ENCODE results near the gene NBEAL1.
"Not testable (repeated sequence)": the region's sequence is repeated elsewhere in the genome, so short reads cannot be mapped to it uniquely, and the experiment has no call there.

Gene NBEAL1

GRCh38 chr2:203112342-203112741 is 97.7 kb downstream of the NBEAL1 start:
- DNase-seq (ENCODE audit: low spot score): no peak

DNA sequence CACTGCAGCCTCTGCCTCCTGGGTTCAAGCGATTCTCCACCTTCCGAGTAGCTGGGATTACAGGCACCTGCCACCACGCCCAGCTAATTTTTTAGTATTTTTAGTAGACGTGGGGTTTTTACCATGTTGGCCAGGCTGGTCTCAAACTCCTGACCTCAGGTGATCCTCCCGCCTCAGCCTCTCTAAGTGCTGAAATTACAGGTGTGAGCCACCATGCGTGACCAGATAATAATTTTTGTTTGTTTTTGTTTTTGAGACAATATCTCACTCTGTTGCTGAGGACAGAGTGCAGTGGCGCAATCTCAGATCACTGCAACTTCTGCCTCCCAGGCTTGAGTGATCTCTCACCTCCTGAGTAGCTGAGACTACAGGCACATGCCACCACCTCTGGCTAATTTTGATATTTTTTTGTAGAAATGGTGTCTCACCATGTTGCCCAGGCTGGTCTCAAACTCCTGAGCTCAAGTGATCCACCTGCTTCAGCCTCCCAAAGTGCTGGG is 100.6 kb downstream of the NBEAL1 start:
- DNase-seq (ENCODE audit: low spot score): not testable (repeated sequence)

GRCh38 chr2:203122317-203122986 is 107.8 kb downstream of the NBEAL1 start:
- DNase-seq (ENCODE audit: low spot score): no peak

- no peak for DNase-seq (ENCODE audit: low spot score)
Observed at GRCh38 chr2:203126996-203127395, 112.3 kb downstream of the NBEAL1 start.

DNA sequence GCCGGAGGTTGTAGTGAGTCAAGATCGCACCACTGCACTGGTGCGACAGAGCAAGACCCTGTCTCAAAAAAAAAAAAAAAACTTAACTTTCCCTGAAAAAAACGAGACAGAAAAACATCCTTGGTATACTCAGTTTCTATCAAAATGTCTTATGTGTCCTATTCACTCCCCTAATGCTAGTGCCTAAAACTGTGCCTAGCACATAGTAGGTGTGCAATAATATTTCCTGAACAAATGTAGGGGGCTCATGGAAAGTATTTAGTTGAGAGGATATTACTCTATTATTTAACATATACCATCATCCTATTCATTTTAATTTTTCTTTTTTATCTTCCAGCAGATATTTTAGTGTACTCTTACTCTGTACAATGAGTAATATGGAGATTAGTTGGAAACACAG is 120.4 kb downstream of the NBEAL1 start:
- DNase-seq (ENCODE audit: low spot score): no peak

GRCh38 chr2:203143391-203143790 is 128.7 kb downstream of the NBEAL1 start:
- DNase-seq (ENCODE audit: low spot score): peak; percentile 33

DNA sequence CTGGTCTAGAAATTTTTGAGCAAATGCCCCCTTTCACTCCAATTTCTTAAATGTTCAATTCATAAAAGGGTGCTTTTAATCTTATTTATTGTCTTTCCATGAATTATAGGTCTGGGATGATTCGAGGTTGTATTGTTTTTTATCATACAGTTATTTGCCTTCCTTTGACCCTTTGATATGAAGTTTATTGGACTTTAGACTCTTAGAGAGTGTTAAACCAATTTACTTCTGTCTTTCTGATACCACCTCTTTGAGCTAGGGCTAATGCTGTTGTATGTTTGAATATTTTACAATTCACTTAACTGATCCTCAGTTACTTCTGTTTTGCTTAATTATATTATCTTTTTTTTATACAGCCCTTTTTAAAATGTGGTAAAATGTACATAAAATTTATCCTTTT is 134.5 kb downstream of the NBEAL1 start:
- DNase-seq (ENCODE audit: low spot score): no peak

GRCh38 chr2:203155406-203155805 is 140.7 kb downstream of the NBEAL1 start:
- no peak for DNase-seq (ENCODE audit: low spot score)

- DNase-seq (ENCODE audit: low spot score): not testable (repeated sequence)
Observed at GRCh38 chr2:203162722-203163121, 148.0 kb downstream of the NBEAL1 start.

- no peak for DNase-seq (ENCODE audit: low spot score)
Observed at GRCh38 chr2:203164311-203164935, 149.7 kb downstream of the NBEAL1 start.

DNA sequence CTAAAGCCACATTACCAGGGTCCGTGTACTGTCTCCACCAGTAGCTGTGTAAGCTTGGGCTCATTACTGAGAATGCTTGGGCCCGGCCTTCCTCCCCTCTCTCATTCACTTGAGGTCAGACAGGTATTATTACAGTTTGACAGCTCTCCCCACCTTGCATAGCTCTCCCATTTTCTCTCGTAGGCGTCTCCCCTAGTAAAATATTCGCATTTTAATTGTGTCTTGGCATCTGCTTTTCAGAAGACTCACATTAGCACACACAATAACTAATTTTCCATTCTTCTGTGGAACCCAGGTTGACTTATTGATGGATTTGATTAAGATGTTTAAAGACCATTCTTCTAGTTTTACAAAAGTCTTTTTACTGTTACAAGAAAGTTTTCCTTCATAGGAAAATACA is 153.1 kb downstream of the NBEAL1 start:
- no peak for DNase-seq (ENCODE audit: low spot score)

DNA sequence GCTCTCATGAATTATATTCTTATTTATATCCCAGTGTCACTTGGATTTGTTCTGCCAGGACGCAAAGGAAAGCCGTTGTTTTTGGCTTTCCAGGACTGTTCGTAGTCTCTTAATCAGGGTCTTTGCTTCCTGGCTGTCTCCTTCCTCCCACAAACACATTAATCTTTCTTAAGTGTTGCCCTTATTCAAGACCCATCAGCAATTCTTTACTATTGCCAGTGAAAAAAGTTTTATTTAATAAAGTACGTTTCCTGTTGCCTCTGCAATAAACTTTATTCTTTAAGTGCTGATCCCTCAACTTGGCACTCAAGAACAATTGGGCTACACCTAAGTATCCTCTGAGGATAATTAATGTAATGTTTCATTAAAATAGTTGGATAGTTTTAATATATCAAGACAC is 155.8 kb downstream of the NBEAL1 start:
- no peak for DNase-seq (ENCODE audit: low spot score)

DNA sequence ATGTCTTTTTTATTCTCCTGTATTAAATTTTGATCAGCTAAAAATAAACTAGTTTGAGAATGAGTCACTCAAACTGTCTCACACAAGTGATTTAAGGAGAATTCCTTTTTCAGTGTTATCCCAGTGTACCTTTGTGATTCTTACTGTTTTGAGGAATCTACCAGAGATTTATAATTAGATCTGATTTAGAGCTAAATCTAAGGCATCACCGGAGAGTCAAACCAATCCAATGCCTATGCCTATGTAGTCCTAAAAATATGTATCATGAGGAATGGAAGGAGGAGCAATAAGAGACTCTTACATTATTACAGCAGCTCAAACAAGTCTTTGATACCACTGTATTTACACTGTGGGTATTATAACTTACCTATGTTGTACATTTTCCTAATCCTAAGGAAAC is 160.7 kb downstream of the NBEAL1 start:
- DNase-seq (ENCODE audit: low spot score): no peak

DNA sequence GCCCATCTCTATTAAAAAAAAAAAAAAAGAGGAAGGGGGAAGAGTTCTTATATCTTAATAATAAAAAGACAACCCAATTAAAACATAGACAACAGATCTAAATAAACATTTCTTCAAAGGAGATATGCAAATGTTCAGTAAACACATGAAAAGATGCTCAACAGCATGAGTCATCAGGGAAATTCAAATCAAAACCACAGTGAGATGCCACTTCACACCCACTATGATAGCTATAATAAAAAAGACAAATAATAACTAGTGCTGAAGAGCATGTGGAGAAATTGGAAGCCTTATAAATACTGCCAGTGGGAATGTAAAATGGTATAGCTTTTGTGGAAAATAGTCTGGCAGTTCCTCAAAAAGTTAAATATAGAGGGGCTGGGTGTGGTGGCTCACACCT is 162.7 kb downstream of the NBEAL1 start:
- DNase-seq (ENCODE audit: low spot score): no peak

DNA sequence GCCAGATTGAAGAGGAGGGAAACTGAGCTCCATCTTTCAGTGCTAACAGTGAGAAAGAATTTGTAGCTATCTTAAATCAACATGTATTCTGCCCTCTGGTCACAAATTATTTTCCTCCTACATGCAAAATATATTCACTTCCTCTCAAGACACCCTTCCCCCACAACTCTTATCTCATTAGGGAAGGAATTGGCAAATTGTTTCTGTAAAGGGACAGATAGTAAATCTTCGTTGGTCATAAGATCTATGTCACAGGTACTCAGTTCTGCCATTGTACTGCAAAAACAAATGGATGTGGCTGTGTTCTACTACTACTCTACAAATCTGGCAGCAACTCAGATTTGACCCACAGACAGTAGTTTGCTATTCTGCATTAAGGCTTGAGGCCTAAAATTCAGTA is 171.2 kb downstream of the NBEAL1 start:
- DNase-seq (ENCODE audit: low spot score): no peak

DNA sequence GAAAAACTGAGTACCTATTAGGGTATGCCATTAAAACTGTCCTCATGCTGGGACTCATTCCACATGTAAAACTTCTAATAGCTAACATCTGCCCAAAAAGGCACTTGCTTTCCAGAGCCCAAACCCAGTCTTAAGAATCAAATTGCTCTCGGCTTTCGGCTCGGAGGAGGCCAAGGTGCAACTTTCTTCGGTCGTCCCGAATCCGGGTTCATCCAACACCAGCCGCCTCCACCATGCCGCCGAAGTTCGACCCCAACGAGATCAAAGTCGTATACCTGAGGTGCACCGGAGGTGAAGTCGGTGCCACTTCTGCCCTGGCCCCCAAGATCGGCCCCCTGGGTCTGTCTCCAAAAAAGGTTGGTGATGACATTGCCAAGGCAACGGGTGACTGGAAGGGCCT is 175.9 kb downstream of the NBEAL1 start:
- DNase-seq (ENCODE audit: low spot score): not testable (repeated sequence)

- not testable (repeated sequence) for DNase-seq (ENCODE audit: low spot score)
Observed at GRCh38 chr2:203191026-203191425, 176.4 kb downstream of the NBEAL1 start.

GRCh38 chr2:203191961-203192360 is 177.3 kb downstream of the NBEAL1 start:
- DNase-seq (ENCODE audit: low spot score): no peak

- no peak for DNase-seq (ENCODE audit: low spot score)
Observed at GRCh38 chr2:203195331-203196036, 180.8 kb downstream of the NBEAL1 start.

GRCh38 chr2:203200866-203201265 is 186.2 kb downstream of the NBEAL1 start:
- no peak for DNase-seq (ENCODE audit: low spot score)

- DNase-seq (ENCODE audit: low spot score): no peak
Observed at GRCh38 chr2:203201426-203201825, 186.8 kb downstream of the NBEAL1 start.

GRCh38 chr2:203209538-203209937 is 194.9 kb downstream of the NBEAL1 start:
- no peak for DNase-seq (ENCODE audit: low spot score)

GRCh38 chr2:203225423-203226039 is 210.9 kb downstream of the NBEAL1 start:
- no peak for DNase-seq (ENCODE audit: low spot score)
